IMR-90 (cell line): ENCODE measurements around the gene ARHGEF7. TPM values are rescaled to one million over a fixed set of nuclear protein-coding genes. Genes with fewer than 3 reads are reported as not detected.

Experiments
- ATAC-seq: fragments of 200-7000 bp; cut with Tn5 transposase; 2 replicates; pipeline ENCODE4 v1.9.1; 2020; ENCODE audit warnings: low read depth, mild to moderate bottlenecking, moderate library complexity
- BruUV-seq: library from RNA; stranded (reverse); fragments of 400-500 nt; replicated peaks from 2 replicates; lab custom pipeline; 2021; lab: Mats Ljungman, UMichigan
- CTCF ChIA-PET: fragments of 300-600 bp; formaldehyde crosslinking; extraction: SDS; loops from one replicate; lab custom pipeline; 2021; ENCODE audit warnings: antibody characterized with exemption; lab: Yijun Ruan, JAX
- POLR2A ChIA-PET: fragments of 300-600 bp; sonication (Branson Sonifier 250); formaldehyde crosslinking; loops from one replicate; lab custom pipeline; 2022; ENCODE audit warnings: antibody characterized with exemption; ENCODE audit not compliant: unreplicated experiment; lab: Charles Lee
- DNase-seq: peaks from one replicate; pipeline ENCODE4 v3.0.0; 2013
- H2AFZ ChIP-seq: replicated peaks from 2 replicates; pipeline ENCODE3; 2013; ENCODE audit warnings: low read length, mild to moderate bottlenecking; ENCODE audit not compliant: poor library complexity
- H2AK5ac ChIP-seq: 2 replicates; pipeline ENCODE4 v1.6.1; 2013; ENCODE audit warnings: low read depth, low read length, inconsistent platforms
- H2AK9ac ChIP-seq: replicated peaks from 2 replicates; pipeline ENCODE3; 2013; ENCODE audit warnings: mild to moderate bottlenecking, low read depth, low read length, moderate library complexity; ENCODE audit not compliant: poor library complexity
- H2BK120ac ChIP-seq: 2 replicates; pipeline ENCODE4 v1.6.1; 2013; ENCODE audit warnings: low read depth, low read length, inconsistent platforms
- H2BK15ac ChIP-seq: 3 replicates; pipeline ENCODE4 v1.6.1; 2013; ENCODE audit warnings: low read depth, low read length, inconsistent platforms
- H2BK20ac ChIP-seq: 2 replicates; pipeline ENCODE4 v1.6.1; 2013; ENCODE audit warnings: low read depth, mild to moderate bottlenecking, inconsistent platforms, low read length, moderate library complexity
- H2BK5ac ChIP-seq: 2 replicates; pipeline ENCODE4 v1.6.1; 2013; ENCODE audit warnings: mild to moderate bottlenecking, low read depth, low read length, inconsistent platforms; ENCODE audit not compliant: poor library complexity, severe bottlenecking
- H3K14ac ChIP-seq: replicated peaks from 2 replicates; pipeline ENCODE4 v1.6.1; 2013; ENCODE audit warnings: low read depth, low read length, inconsistent platforms
- H3K18ac ChIP-seq: 2 replicates; pipeline ENCODE4 v1.6.1; 2013; ENCODE audit warnings: low read depth, low read length, control low read depth
- H3K23ac ChIP-seq: 2 replicates; pipeline ENCODE4 v1.6.1; 2013; ENCODE audit warnings: low read depth, low read length, inconsistent platforms
- H3K27ac ChIP-seq: 2 replicates; pipeline ENCODE4 v1.5.1; 2013; ENCODE audit warnings: mild to moderate bottlenecking, control low read depth, low read length; ENCODE audit not compliant: insufficient read depth
- H3K27me3 ChIP-seq: 2 replicates; pipeline ENCODE4 v1.6.1; 2013; ENCODE audit warnings: low read length; ENCODE audit not compliant: control insufficient read depth, insufficient read depth
- H3K36me3 ChIP-seq: 2 replicates; pipeline ENCODE4 v1.6.1; 2013; ENCODE audit warnings: low read length, mixed read lengths; ENCODE audit not compliant: control insufficient read depth, insufficient read depth
- H3K4ac ChIP-seq: 2 replicates; pipeline ENCODE4 v1.6.1; 2013; ENCODE audit warnings: low read depth, low read length, inconsistent platforms
- H3K4me1 ChIP-seq: 2 replicates; pipeline ENCODE4 v1.6.1; 2013; ENCODE audit warnings: low read length, mixed read lengths; ENCODE audit not compliant: control insufficient read depth, insufficient read depth
- H3K4me2 ChIP-seq: 2 replicates; pipeline ENCODE4 v1.6.1; 2013; ENCODE audit warnings: low read depth, mild to moderate bottlenecking, control low read depth, low read length, moderate library complexity
- H3K4me3 ChIP-seq: 2 replicates; pipeline ENCODE4 v1.5.1; 2013; ENCODE audit warnings: low read depth, mild to moderate bottlenecking, control low read depth, low read length, moderate library complexity; ENCODE audit not compliant: insufficient read depth
- H3K56ac ChIP-seq: 2 replicates; pipeline ENCODE4 v1.6.1; 2013; ENCODE audit warnings: low read length, inconsistent platforms; ENCODE audit not compliant: insufficient read depth; ENCODE audit errors: extremely low read depth
- H3K79me1 ChIP-seq, 2 experiments: 2 replicates each; pipeline ENCODE4 v1.6.1; 2013; ENCODE audit warnings: low read length in 2 of 2, inconsistent platforms in 1 of 2, low read depth in 1 of 2
- H3K9ac ChIP-seq: 2 replicates; pipeline ENCODE4 v1.6.1; 2013; ENCODE audit warnings: low read depth, low read length, control low read depth
- H3K9me1 ChIP-seq: 2 replicates; pipeline ENCODE4 v1.6.1; 2013; ENCODE audit warnings: low read length, inconsistent platforms; ENCODE audit not compliant: insufficient read depth
- H3K9me3 ChIP-seq: 2 replicates; pipeline ENCODE4 v1.6.1; 2013; ENCODE audit warnings: low read length; ENCODE audit not compliant: control insufficient read depth, insufficient read depth
- H4K20me1 ChIP-seq: 2 replicates; pipeline ENCODE4 v1.6.1; 2013; ENCODE audit warnings: low read length, inconsistent platforms; ENCODE audit not compliant: insufficient read depth
- H4K5ac ChIP-seq: 2 replicates; pipeline ENCODE4 v1.6.1; 2013; ENCODE audit warnings: mild to moderate bottlenecking, low read depth, low read length, control low read depth
- H4K8ac ChIP-seq, 2 experiments: 2 replicates each; pipeline ENCODE4 v1.6.1; 2013; ENCODE audit warnings: low read depth in 2 of 2, low read length in 2 of 2, control low read depth in 1 of 2, inconsistent platforms in 1 of 2
- H4K91ac ChIP-seq: 2 replicates; pipeline ENCODE4 v1.6.1; 2013; ENCODE audit warnings: low read depth, low read length, inconsistent platforms; ENCODE audit not compliant: insufficient read depth
- CEBPB ChIP-seq: IDR thresholded peaks from 2 replicates; pipeline ENCODE4 v1.6.1; 2012; ENCODE audit warnings: low read depth, low read length, improper control_type of control experiment
- MXI1 ChIP-seq: IDR thresholded peaks from 2 replicates; pipeline ENCODE4 v1.6.1; 2012; ENCODE audit warnings: low read depth, mild to moderate bottlenecking, low read length, moderate library complexity, borderline replicate concordance
- NFE2L2 ChIP-seq: fragments of 150-350 bp; IDR thresholded peaks from 2 replicates; pipeline ENCODE4 v1.6.1; 2016; ENCODE audit warnings: low read depth, mild to moderate bottlenecking, low read length
- POLR2A ChIP-seq: IDR thresholded peaks from 2 replicates; pipeline ENCODE4 v1.6.1; 2012; ENCODE audit warnings: mild to moderate bottlenecking, low read depth, low read length
- RCOR1 ChIP-seq: IDR thresholded peaks from 2 replicates; pipeline ENCODE4 v1.6.1; 2012; ENCODE audit warnings: mild to moderate bottlenecking, low read length, improper control_type of control experiment; ENCODE audit not compliant: insufficient replicate concordance
- WGBS, 2 experiments: methylation state at CpG; one replicate each; pipeline versions ENCODE4 v1.1.5 to v1.1.7; 2013; ENCODE audit warnings: missing lambda C conversion rate in 2 of 2; ENCODE audit not compliant: insufficient read length in 1 of 2; ENCODE audit errors: extremely low coverage in 2 of 2; 5-methylcytosine and 5-hydroxymethylcytosine counted together
- dilution Hi-C: fragments of 300-500 bp; cut with HindIII; formaldehyde crosslinking; loops from one replicate; pipeline ENCODE4 v1.14.3; 2018; ENCODE audit warnings: low sequenced_read_pairs; ENCODE audit not compliant: unreplicated experiment
- in situ Hi-C: fragments of 300-500 bp; cut with MboI; formaldehyde crosslinking; loops from 3 replicates; pipeline ENCODE4 v1.14.3; 2019; ENCODE audit warnings: low sequenced_read_pairs, inconsistent platforms, mixed read lengths
- intact Hi-C: fragments of 100-400 bp; cut with micrococcal nuclease; formaldehyde crosslinking; loops from 2 replicates; pipeline ENCODE4 v1.10.0; 2022
- polyA plus RNA-seq, 3 experiments: library from polyadenylated mRNA; depleted of rRNA; stranded (reverse); fragments of >200 nt; gene quantifications; 2 replicates each; pipeline ENCODE4 v1.2.3, GENCODE V29; 2012; ENCODE audit warnings: low replicate concordance in 1 of 3
- total RNA-seq: library from RNA; depleted of rRNA; stranded (reverse); fragments of >200 nt; gene quantifications from 2 replicates; pipeline ENCODE4 v1.2.3, GENCODE V29; 2012
- TF ChIP-seq, protein P1 (sequence below): fragments of 150-350 bp; IDR thresholded peaks from 2 replicates; pipeline ENCODE4 v1.6.1; 2017; ENCODE audit warnings: mild to moderate bottlenecking, antibody characterized with exemption, low read length, low read depth

ARHGEF7 gene
- total and polyA plus RNA-seq, 2 of the 4 experiments (the other 2 are of a cell fraction) = 32.9 to 59.0 TPM

DNA sequence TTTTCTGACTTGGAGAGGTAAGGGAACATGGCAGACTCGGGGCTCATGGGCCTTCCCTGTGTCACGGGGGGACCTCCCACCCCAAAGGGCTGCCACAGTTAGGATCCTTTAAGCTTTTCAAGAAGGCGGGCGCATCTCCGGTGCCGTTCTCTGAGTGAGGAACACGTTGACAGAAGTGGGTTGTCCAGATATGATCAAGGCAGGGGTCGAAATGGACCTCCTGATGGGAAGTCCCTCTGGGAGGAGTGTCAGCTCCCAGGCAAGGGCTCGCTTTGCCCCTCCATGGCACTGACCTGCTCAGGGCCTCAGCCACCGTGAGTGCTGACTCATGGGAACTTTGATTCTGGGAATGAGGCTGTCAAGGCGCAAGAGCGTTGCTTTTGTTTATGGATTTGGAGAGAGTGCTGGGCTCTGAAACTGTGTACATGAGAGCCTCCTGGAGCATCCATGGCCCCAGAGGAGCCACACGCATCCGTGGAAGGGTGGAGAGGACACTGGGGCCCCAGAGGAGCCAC, 198.9 kb downstream of the ARHGEF7 start:
- in situ Hi-C loops = no loop called here
- 92% methylated on average over 7 of the region's 14 CpGs; no CpG with 5 or more reads in 1 of the 2 experiments for WGBS, 2 experiments
- Histone ChIP-seq H3K9ac (no peak overlapping the region), H3K9me3 (peaks cover 11% of the 10 kb centered on the region), H3K18ac (no peak overlapping the region), H3K4me1 (peaks cover 4% of the 10 kb centered on the region; the same call in 1 of the 2 replicates), H3K4me2 (no peak overlapping the region), H2BK15ac (no peak overlapping the region), H2BK120ac (no peak overlapping the region), H3K36me3 (peaks cover 5% of the 10 kb centered on the region; the same call in 1 of the 2 replicates), H2AK9ac (peak overlapping the region; percentile 44), H3K23ac (no peak overlapping the region), H2BK5ac (no peak overlapping the region), H2BK20ac (no peak overlapping the region), H3K79me1 (peaks cover 12 to 18% of the 10 kb centered on the region in 2 experiments; a peak in 3 of 4 replicates), H3K27me3 (no peaks in the 10 kb centered on the region), H2AK5ac (no peak overlapping the region), H3K56ac (no peak overlapping the region), H2AFZ (no peak overlapping the region), H4K91ac (no peak overlapping the region), H4K8ac (no peak overlapping the region), H3K27ac (no peak overlapping the region), H4K5ac (no peak overlapping the region), H3K4ac (no peak overlapping the region), H3K14ac (no peak overlapping the region), H3K4me3 (no peak overlapping the region), H4K20me1 (no peaks in the 10 kb centered on the region), H3K9me1 (no peaks in the 10 kb centered on the region)
- ChIA-PET POLR2A (no interaction called here), CTCF (no interaction called here)
- ATAC-seq (no peak), DNase-seq (no peak)
- intact Hi-C loops = no loop called here
- dilution Hi-C loops = no loop called here
- no peak for TF ChIP-seq RCOR1
- no peak for TF ChIP-seq CEBPB
- no peak for TF ChIP-seq POLR2A
- no peak for TF ChIP-seq NFE2L2
- TF ChIP-seq MXI1 = no peak
- TF ChIP-seq, protein P1, sequence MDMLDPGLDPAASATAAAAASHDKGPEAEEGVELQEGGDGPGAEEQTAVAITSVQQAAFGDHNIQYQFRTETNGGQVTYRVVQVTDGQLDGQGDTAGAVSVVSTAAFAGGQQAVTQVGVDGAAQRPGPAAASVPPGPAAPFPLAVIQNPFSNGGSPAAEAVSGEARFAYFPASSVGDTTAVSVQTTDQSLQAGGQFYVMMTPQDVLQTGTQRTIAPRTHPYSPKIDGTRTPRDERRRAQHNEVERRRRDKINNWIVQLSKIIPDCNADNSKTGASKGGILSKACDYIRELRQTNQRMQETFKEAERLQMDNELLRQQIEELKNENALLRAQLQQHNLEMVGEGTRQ = no peak
- BruUV-seq = no TSS peak
